Right hindlimb (tissue), 1 donor: ENCODE data around the gene CRYBG1.
A peak's percentile ranks its signal among the peaks of the same experiment; 100 is the strongest.

Experiments
- DNase-seq: peaks from one replicate; pipeline ENCODE4 v3.0.0-alpha.2; 2018

CRYBG1 gene

DNA sequence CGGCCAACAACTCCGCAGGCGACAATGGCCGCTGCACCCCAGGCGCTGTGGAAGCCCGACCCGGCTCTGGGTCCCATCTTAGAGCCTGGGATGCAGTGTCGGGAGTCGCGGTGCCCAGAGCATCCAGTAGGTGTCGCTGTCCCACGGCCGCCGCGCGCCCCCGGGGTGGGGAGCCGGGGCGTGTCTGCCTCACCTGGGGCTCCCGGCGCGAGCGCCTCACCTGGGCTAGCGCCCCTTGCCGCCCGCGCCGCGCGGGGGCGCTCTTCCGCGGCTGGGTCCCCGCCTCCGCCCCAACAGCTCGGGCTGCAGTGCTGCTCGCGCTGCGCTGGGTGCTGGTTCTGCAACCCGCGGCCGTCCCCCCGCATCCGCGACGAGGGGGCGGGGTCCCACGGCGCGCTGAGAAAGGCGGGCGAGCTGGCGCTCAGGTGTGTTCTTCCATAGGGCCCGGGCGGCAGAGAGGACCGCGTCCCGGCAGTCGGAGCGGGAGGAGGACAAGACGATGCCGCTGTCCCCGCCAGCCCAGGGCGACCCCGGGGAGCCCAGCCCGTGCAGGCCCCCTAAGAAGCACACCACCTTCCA, at the start of gene CRYBG1:
TSS of gene CRYBG1 (plus strand) at position 308 of the 579 bp plus-strand sequence. CDS start at position 500, 192 bp downstream.
- DNase-seq: peak; percentile 54

DNA sequence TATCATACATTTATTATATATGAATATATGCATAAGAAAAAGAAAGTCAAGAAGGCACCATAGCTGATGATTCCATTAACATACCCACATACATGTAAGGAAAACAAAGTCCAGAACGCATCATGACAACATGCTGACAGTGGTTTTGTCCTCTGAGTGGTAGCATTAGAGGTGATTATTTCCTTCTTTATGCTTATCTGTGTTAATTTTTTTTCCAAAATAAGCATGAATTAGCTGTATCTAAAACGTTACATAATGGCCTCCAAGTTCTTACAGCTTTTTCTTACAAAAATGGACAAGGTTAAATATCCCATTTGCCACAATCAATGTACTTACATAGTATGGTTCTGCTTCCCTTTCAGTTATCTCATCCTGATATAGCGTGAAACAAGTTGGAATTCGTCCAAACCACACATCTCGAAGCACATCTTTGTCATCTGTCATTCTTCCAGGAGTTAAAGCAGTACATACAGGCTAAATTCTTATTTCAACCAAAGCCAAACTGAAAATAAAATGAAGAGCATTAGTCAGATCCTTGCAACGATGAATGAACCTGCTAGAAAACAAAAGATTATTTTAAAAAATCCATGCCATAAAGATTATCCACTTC, 44.6 kb upstream of the CRYBG1 start:
- DNase-seq: no peak

- DNase-seq: no peak
Observed at GRCh38 chr6:106316375-106316766, 44.1 kb upstream of the CRYBG1 start.

DNA sequence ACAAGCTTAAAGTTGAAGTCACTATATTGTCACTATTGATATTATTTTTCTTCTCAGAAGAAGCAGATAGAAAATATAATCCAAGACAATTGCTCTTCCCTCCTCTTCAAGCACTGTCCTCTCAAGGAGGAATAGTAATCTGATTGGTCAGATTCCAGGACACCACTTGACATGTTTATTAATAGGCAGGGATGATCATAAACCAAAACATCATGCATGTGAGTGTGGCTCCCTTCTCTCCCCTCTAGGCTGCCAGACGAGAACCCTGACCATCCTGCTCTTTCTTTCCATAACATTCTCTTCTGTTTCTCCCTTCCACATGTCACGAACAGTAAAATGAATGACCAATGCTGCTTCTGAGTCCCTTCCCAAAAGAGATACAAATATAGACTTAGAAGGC, 42.5 kb upstream of the CRYBG1 start:
- no peak for DNase-seq

GRCh38 chr6:106318851-106319250, 41.7 kb upstream of the CRYBG1 start:
- no peak for DNase-seq

GRCh38 chr6:106321940-106322339, 38.6 kb upstream of the CRYBG1 start:
- no peak for DNase-seq

- no peak for DNase-seq
Observed at GRCh38 chr6:106324726-106325335, 35.7 kb upstream of the CRYBG1 start.

- DNase-seq: peak; percentile 99
Observed at GRCh38 chr6:106325336-106326178, 35.0 kb upstream of the CRYBG1 start, which contains the start of gene ATG5. Gene ATG5, minus strand, starts transcription at chr6:106325760. Its CDS starts 9,552 bp downstream, at chr6:106316208.

DNA sequence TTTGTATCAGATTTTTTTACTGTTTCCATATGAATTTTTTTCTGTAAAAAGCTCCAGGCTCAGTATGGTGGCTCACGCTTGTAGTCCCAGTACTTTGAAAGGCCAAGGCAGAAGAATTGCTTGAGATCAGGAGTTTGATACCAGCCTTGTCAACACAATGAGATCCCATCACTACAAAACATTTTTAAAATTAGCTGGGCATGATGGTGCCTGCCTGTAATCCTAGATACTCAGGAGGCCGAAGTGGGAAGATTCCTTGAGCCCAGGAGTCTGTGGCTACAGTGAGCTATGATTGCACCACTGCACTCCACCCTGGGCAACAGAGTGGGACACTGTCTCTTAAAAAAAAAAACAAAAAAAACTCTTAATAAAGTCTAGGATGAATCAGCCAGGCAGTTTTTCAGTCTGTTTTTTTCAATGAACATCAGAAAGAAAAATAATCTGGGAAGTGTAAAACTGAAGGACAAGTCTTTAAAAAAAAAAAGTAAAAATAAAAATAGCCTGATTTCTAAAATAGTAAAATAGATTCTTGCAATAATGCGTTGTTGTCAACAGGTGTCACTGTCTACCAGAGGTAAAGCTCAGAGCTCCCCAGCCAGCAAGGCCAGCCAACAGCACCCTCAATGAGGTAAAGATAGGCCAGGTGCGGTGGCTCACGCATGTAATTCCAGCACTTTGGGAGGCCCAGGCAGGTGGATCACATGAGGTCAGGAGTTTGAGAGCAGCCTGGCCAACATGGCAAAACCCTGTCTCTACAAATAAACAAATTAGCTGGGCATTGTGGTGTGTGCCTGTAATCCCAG, 25.7 kb upstream of the CRYBG1 start:
- peak; percentile 35 for DNase-seq

GRCh38 chr6:106339334-106340029, 21.0 kb upstream of the CRYBG1 start:
- no peak for DNase-seq

- no peak for DNase-seq
Observed at GRCh38 chr6:106347219-106347618, 13.3 kb upstream of the CRYBG1 start.

DNA sequence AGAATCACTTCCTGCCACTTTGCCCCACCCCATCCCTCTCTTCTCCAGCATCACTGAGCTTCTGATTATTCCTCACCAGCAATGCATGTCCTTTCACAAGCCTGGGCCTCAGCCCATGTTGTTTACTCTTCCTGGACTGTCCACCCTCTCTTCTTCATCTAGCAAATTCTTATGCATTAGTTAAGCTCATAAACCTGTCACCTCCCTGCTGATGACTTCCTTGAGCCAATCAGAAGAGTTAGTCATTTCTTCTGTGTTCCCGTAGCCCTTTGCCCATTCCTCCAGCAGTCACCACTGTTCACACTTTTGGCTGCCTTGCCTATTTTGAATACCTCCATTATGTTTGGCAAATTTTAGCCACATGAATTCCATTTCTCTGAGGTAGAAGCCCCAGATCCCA, 4.1 kb upstream of the CRYBG1 start:
- no peak for DNase-seq

DNA sequence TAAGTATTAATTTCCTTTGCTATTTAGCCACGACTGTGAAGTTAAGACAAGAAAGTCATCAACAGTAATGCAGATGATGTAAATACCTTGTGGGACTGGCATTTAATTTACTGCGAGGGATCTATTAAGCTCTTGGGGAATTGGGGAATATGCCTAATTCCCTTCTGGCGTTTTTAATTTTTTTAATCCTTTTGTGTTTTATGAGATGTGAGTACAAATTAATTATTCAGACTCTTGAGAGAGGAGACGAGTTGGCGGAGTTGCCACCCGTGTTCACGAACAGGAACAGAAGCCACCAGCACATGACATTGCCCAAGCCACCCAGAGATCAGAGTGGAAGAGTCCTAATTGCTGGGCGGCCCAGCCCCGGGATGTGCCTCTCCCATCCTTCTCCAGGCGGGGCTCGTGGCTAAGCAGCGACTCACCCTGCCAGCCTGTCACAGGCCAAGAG, 533 bp upstream of the CRYBG1 start:
- DNase-seq: no peak

- no peak for DNase-seq
Observed at GRCh38 chr6:106360989-106361430, 493 bp downstream of the CRYBG1 start.

DNA sequence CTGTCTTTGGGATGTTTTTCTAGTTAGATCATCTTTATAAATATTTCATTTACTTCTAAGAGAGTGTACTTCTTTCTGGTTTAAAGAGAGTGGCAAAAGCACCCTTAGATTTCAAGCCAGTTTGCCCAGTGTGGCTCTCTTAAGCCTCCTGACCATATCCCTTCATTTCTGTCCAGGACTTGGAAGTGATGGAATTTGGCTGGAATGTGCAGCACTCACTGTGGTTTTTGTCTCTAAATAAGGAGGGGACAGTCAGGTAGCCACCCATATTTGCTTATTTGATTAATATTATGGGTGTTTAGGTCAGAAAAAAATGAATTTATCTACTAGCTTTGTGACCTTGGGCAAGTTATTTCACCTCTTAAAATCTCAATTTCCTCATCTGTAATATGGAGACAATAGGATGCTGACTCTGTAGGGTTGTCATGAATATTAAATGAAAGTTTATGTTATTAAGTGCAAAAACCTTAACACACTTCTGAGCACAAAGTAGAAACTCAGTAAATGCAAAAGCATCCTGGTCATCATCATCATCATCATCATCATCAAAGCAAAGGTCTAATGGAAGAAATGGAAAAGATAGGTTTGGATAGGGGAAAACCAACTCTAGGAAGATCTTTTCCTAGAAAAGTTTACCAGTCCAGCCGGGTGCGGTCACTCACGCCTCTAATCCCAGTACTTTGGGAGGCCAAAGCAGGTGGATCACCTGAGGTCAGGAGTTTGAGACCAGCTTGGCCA, 3.1 kb downstream of the CRYBG1 start:
- DNase-seq: no peak

DNA sequence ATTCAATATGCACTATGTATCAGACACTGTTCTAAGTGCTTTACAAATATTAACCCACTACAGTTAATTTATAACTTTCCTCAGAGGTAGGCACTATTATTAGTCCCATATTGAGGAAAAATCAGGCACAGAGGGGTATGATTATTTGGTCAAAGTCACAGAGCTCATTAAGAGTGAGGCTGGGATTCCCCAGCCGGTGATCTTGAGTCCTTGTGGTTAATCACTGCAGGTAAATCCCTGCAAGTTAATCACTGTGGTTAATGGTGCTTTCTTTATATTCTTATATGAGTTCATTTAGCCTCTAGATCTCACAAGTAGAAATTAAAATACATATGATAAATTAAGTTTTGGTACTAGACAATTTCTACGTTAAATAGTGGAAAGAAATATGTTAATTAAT, 9.2 kb downstream of the CRYBG1 start:
- DNase-seq: no peak

DNA sequence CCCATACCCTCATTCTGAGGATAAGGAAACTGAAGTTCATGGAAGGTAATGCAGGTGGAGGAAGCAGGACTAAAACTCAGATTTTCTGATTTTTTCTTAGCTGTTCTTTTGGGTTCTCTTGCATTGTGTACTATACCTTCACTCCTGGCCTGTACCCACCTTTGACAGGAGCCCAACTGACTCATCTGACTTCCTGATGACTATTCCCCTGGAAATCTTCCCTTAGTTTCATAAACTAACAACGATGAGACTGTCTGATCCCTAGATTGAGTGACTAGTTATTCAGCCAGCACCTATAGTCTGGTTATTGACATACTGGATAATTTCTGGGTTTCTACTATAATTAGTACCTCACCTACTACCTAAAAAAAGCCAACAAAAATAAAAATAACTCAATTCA, 10.1 kb downstream of the CRYBG1 start:
- DNase-seq: no peak

DNA sequence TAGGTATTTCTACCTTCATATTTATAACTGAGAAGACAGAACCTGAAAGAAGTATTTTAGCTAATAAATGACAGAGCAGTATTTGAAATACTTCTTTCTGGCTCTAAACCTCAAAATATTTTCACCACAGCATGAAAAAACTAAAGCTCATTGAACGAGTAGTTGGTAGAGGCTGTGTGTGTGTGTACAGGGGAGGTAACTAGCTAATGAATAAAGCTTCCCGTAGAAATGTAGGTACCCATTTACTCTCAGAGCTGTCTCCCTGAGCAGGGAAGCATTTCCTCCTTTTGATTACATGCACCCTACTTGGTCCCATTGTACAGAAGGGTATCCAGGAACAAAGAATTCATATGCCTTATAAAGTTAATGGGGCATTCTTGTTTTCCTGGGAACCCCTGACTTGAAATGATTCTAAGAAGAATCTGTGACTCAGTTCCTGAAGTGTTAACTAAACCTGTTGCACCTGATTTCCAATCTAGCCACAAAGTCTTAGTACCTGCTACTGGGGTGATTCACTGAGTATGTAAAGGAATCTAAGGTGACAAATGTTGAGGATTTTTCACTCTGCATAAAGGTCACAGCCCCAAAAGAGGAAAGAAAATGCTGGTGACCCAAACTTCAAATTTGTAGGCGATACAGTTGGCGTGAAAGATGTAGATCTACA, 12.5 kb downstream of the CRYBG1 start:
- DNase-seq: no peak

- no peak for DNase-seq
Observed at GRCh38 chr6:106373502-106374239, 13.2 kb downstream of the CRYBG1 start.

DNA sequence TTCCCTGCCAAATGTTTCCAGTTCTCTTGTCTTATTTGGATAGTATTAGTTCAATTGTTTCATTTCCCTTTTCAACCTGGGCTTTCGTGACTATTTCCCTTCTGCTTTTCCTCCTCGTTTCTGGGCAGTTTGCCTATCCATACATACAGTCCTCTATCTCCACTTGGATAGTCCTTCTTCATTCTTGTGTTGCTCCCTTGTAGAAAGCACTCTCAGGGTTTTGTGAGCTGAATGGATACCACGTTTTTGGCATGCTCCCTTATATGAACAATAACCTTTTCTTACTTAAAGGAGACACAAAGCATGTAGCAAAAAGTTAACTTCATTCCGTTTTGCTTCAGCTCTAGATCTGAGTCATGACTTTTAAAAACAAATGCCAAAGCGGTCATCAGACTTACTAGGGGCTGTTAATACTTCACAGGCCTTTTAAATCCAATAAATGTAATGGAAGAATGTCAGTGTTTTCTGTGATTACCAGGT, 16.6 kb downstream of the CRYBG1 start:
- no peak for DNase-seq
